WTC11 (cell line): ENCODE measurements around the gene PACS1.

ENCODE experiments used
- ARID4B ChIP-seq: sonication (generic); formaldehyde crosslinking; IDR thresholded peaks from 2 replicates; pipeline ENCODE4 v1.8.0; 2023; ENCODE audit warnings: missing genetic modification reagents, mild to moderate bottlenecking, borderline replicate concordance
- E2F1 ChIP-seq: sonication (generic); formaldehyde crosslinking; IDR thresholded peaks from 2 replicates; pipeline ENCODE4 v1.8.0; 2022; ENCODE audit warnings: mild to moderate bottlenecking, missing genetic modification reagents
- FOXK1 ChIP-seq: sonication (generic); formaldehyde crosslinking; IDR thresholded peaks from 2 replicates; pipeline ENCODE4 v1.8.0; 2022; ENCODE audit warnings: mild to moderate bottlenecking, moderate library complexity, missing genetic modification reagents
- PRDM15 ChIP-seq: sonication (generic); formaldehyde crosslinking; IDR thresholded peaks from 2 replicates; pipeline ENCODE4 v1.8.0; 2022; ENCODE audit warnings: missing genetic modification reagents
- PRRX2 ChIP-seq: fragments of 250-450 bp; sonication (Bioruptor Pico); IDR thresholded peaks from 2 replicates; pipeline ENCODE4 v1.8.0; 2021; ENCODE audit warnings: mild to moderate bottlenecking
- RELA ChIP-seq: sonication (generic); formaldehyde crosslinking; IDR thresholded peaks from 2 replicates; pipeline ENCODE4 v1.8.1; 2022; ENCODE audit warnings: missing genetic modification reagents, mild to moderate bottlenecking, borderline replicate concordance
- SP1 ChIP-seq: sonication (generic); formaldehyde crosslinking; conservative IDR thresholded peaks from 2 replicates; pipeline ENCODE4 v1.8.1; 2022; ENCODE audit warnings: missing genetic modification reagents
- USF2 ChIP-seq: sonication (generic); formaldehyde crosslinking; IDR thresholded peaks from 2 replicates; pipeline ENCODE4 v1.8.1; 2023; ENCODE audit warnings: mild to moderate bottlenecking, missing genetic modification reagents, moderate library complexity
- ZNF416 ChIP-seq: fragments of 250-450 bp; sonication (Bioruptor Pico); IDR thresholded peaks from 2 replicates; pipeline ENCODE4 v1.9.0; 2021; ENCODE audit warnings: mild to moderate bottlenecking, inconsistent platforms
- TF ChIP-seq, protein P1 (sequence below): fragments of 200-600 bp; IDR thresholded peaks from 2 replicates; pipeline ENCODE4 v1.8.0; 2022; ENCODE audit warnings: antibody characterized with exemption
- TF ChIP-seq, protein P2 (sequence below): sonication (generic); formaldehyde crosslinking; IDR thresholded peaks from 2 replicates; pipeline ENCODE4 v1.8.0; 2022; ENCODE audit warnings: mild to moderate bottlenecking, missing genetic modification reagents
- TF ChIP-seq, protein P3 (sequence below): sonication (generic); formaldehyde crosslinking; IDR thresholded peaks from 2 replicates; pipeline ENCODE4 v1.8.1; 2022; ENCODE audit warnings: low read depth, missing genetic modification reagents, borderline replicate concordance

DNA sequence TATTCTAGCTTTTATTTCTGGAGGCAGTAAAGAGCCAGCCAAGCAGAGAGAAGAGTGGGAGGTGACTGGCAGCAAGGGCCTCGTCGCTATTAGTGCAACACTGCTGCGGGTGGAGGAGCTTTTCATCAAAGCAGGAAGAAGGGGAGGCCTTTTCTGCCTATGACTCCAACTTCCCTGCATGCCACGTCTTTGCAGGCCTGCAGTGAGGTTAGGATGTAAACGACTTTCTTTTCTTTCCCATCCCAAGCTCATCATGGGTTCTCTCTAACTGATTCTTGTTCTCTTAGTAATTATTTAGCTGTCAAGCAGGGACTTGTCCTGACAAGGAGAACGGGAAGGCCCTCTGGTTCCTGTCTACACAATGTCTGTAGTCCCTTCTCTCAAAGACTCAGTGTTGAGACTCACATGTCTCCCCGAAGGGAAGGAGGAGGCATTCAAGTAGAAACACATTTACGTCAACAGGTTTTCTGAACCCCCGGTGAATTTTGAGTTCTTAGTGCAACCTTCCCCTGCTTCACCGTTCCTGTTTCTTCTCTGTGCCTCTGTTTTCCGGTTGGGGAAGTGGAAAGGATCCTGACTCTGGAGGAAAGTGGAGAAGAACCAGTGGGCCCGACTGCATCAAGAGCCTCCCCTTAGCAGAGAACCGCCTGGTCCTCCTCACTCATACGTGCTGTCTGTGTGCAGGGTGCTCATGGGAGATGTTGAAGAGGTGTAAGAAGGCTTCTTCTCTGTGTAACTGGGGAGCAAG, 56.9 kb downstream of the PACS1 start:
- TF ChIP-seq, protein P1, sequence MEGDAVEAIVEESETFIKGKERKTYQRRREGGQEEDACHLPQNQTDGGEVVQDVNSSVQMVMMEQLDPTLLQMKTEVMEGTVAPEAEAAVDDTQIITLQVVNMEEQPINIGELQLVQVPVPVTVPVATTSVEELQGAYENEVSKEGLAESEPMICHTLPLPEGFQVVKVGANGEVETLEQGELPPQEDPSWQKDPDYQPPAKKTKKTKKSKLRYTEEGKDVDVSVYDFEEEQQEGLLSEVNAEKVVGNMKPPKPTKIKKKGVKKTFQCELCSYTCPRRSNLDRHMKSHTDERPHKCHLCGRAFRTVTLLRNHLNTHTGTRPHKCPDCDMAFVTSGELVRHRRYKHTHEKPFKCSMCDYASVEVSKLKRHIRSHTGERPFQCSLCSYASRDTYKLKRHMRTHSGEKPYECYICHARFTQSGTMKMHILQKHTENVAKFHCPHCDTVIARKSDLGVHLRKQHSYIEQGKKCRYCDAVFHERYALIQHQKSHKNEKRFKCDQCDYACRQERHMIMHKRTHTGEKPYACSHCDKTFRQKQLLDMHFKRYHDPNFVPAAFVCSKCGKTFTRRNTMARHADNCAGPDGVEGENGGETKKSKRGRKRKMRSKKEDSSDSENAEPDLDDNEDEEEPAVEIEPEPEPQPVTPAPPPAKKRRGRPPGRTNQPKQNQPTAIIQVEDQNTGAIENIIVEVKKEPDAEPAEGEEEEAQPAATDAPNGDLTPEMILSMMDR, result no peak
- TF ChIP-seq E2F1 (CRISPR knock-in tag) (no peak), ARID4B (CRISPR knock-in tag) (no peak), FOXK1 (CRISPR knock-in tag) (no peak), SP1 (no peak), USF2 (CRISPR knock-in tag) (no peak), PRRX2 (CRISPR knock-in tag) (no peak), PRDM15 (CRISPR knock-in tag) (no peak), ZNF416 (CRISPR knock-in tag) (no peak), RELA (CRISPR knock-in tag) (no peak)
- TF ChIP-seq, protein P2, sequence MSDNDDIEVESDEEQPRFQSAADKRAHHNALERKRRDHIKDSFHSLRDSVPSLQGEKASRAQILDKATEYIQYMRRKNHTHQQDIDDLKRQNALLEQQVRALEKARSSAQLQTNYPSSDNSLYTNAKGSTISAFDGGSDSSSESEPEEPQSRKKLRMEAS (CRISPR knock-in tag), result no peak
- TF ChIP-seq, protein P3, sequence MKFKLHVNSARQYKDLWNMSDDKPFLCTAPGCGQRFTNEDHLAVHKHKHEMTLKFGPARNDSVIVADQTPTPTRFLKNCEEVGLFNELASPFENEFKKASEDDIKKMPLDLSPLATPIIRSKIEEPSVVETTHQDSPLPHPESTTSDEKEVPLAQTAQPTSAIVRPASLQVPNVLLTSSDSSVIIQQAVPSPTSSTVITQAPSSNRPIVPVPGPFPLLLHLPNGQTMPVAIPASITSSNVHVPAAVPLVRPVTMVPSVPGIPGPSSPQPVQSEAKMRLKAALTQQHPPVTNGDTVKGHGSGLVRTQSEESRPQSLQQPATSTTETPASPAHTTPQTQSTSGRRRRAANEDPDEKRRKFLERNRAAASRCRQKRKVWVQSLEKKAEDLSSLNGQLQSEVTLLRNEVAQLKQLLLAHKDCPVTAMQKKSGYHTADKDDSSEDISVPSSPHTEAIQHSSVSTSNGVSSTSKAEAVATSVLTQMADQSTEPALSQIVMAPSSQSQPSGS (CRISPR knock-in tag), result no peak
